HCT116 (cell line): Measurements from ENCODE around the gene VAMP7. TPM values are rescaled to one million over a fixed set of nuclear protein-coding genes. Genes with fewer than 3 reads are reported as not detected.

Experiments used
- ATAC-seq: fragments of 200-7000 bp; cut with Tn5 transposase; 2 replicates; pipeline ENCODE4 v1.9.1; 2020; ENCODE audit warnings: mild to moderate bottlenecking, moderate library complexity
- BruUV-seq: library from RNA; stranded (reverse); fragments of 400-500 nt; replicated peaks from 2 replicates; lab custom pipeline; 2021; lab: Mats Ljungman, UMichigan
- CTCF ChIA-PET: fragments of 300-600 bp; sonication (Branson Sonifier 250); formaldehyde crosslinking; loops from one replicate; lab custom pipeline; 2021; ENCODE audit warnings: antibody characterized with exemption; lab: Charles Lee
- POLR2A ChIA-PET: fragments of 300-600, 350-600 bp; sonication (Branson Sonifier 250); formaldehyde crosslinking; loops from one replicate; lab custom pipeline; 2021; ENCODE audit warnings: antibody characterized with exemption; lab: Charles Lee
- RAD21 ChIA-PET, 2 experiments: fragments of 300-600 bp; sonication (Branson Sonifier 250); formaldehyde crosslinking; loops; one replicate each; lab custom pipeline; 2023; ENCODE audit warnings: low total read pairs in 2 of 2; ENCODE audit not compliant: uncharacterized antibody in 2 of 2, unreplicated experiment in 2 of 2, low non-redundant PET in 1 of 2; lab: Charles Lee
- DNase-seq: peaks from one replicate; pipeline ENCODE4 v3.0.0-alpha.2; 2010; ENCODE audit warnings: low read depth, low spot score
- H2AFZ ChIP-seq: fragments of 200-600 bp; shearing (Covaris generic), sonication (generic); 2 replicates; pipeline ENCODE4 v1.6.1; 2017; ENCODE audit warnings: low read depth, mixed run types, mixed read lengths, antibody characterized with exemption, low read length; ENCODE audit not compliant: poor library complexity, severe bottlenecking
- H3K27ac ChIP-seq: 2 replicates; pipeline ENCODE4 v1.5.1; 2012; ENCODE audit warnings: low read depth, low read length
- H3K27me3 ChIP-seq: fragments of 200-600 bp; sonication (generic); 2 replicates; pipeline ENCODE4 v1.6.1; 2016; ENCODE audit warnings: mixed run types, low read length, mixed read lengths; ENCODE audit not compliant: insufficient read depth
- H3K36me3 ChIP-seq, 2 experiments: fragments of 200-500 bp in 1 of 2; fragments of 200-600 bp in 1 of 2; sonication (Bioruptor generic) in 1 of 2; sonication (generic) in 1 of 2; 2 replicates each; pipeline versions ENCODE4 v1.5.1 to v1.6.1; 2014 to 2016; ENCODE audit warnings: low read length in 2 of 2, inconsistent platforms in 1 of 2, mixed read lengths in 1 of 2, mixed run types in 1 of 2; ENCODE audit not compliant: insufficient read depth in 2 of 2, control insufficient read depth in 1 of 2
- H3K4me1 ChIP-seq, 2 experiments: fragments of 200-600 bp in 1 of 2; sonication (generic) in 1 of 2; 2 replicates each; pipeline versions ENCODE4 v1.5.1 to v1.6.1; 2012 to 2017; ENCODE audit warnings: low read length in 2 of 2, inconsistent platforms in 1 of 2, mild to moderate bottlenecking in 1 of 2, mixed read lengths in 1 of 2, mixed run types in 1 of 2, moderate library complexity in 1 of 2; ENCODE audit not compliant: insufficient read depth in 2 of 2, control insufficient read depth in 1 of 2
- H3K4me2 ChIP-seq: fragments of 200-600 bp; sonication (generic); 2 replicates; pipeline ENCODE4 v1.6.1; 2017; ENCODE audit warnings: mixed run types, low read length, mixed read lengths
- H3K4me3 ChIP-seq, 2 experiments: fragments of 200-600 bp in 1 of 2; sonication (generic) in 1 of 2; replicated peaks in 1 of 2; 2 replicates each; pipeline ENCODE4 v1.5.1; 2011 to 2016; ENCODE audit warnings: low read length in 2 of 2, control low read depth in 1 of 2, low read depth in 1 of 2, mild to moderate bottlenecking in 1 of 2, mixed read lengths in 1 of 2, mixed run types in 1 of 2
- H3K79me2 ChIP-seq: fragments of 200-600 bp; sonication (generic); 2 replicates; pipeline ENCODE4 v1.6.1; 2017; ENCODE audit warnings: mild to moderate bottlenecking, mixed run types, low read length, moderate library complexity, mixed read lengths; ENCODE audit not compliant: insufficient read depth
- H3K9ac ChIP-seq: fragments of 200-600 bp; sonication (generic); 2 replicates; pipeline ENCODE4 v1.6.1; 2016; ENCODE audit warnings: low read length, mixed read lengths
- H3K9me2 ChIP-seq: fragments of 200-600 bp; sonication (generic), shearing (Covaris generic); 2 replicates; pipeline ENCODE4 v1.6.1; 2017; ENCODE audit warnings: mixed run types, mild to moderate bottlenecking, moderate library complexity; ENCODE audit not compliant: insufficient read depth
- H3K9me3 ChIP-seq, 2 experiments: fragments of 200-500 bp in 1 of 2; fragments of 200-600 bp in 1 of 2; sonication (Bioruptor generic) in 1 of 2; sonication (generic) in 1 of 2; 2 replicates each; pipeline ENCODE4 v1.6.1; 2014 to 2017; ENCODE audit warnings: low read length in 2 of 2, mixed read lengths in 2 of 2, inconsistent platforms in 1 of 2, low read depth in 1 of 2, mild to moderate bottlenecking in 1 of 2, mixed run types in 1 of 2, moderate library complexity in 1 of 2; ENCODE audit not compliant: control insufficient read depth in 1 of 2, insufficient read depth in 1 of 2
- H4K20me1 ChIP-seq: fragments of 200-600 bp; sonication (generic), shearing (Covaris generic); 2 replicates; pipeline ENCODE4 v1.6.1; 2017; ENCODE audit warnings: mixed run types, mild to moderate bottlenecking, moderate library complexity; ENCODE audit not compliant: insufficient read depth
- CBX3 ChIP-seq: IDR thresholded peaks from 2 replicates; pipeline ENCODE4 v1.6.1; 2012; ENCODE audit warnings: low read depth
- CEBPB ChIP-seq: IDR thresholded peaks from 2 replicates; pipeline ENCODE4 v1.6.1; 2012; ENCODE audit warnings: low read depth
- EZH2 ChIP-seq: fragments of 200-600 bp; sonication (generic); IDR thresholded peaks from 2 replicates; pipeline ENCODE4 v1.6.1; 2017; ENCODE audit warnings: antibody characterized with exemption, mixed run types
- EZH2phosphoT487 ChIP-seq: fragments of 200-600 bp; IDR thresholded peaks from 2 replicates; pipeline ENCODE4 v1.6.1; 2018; ENCODE audit warnings: antibody characterized with exemption, borderline replicate concordance
- FOSL1 ChIP-seq: IDR thresholded peaks from 2 replicates; pipeline ENCODE4 v1.6.1; 2012; ENCODE audit warnings: low read depth
- JUND ChIP-seq: IDR thresholded peaks from 2 replicates; pipeline ENCODE4 v1.6.1; 2012
- MAX ChIP-seq: IDR thresholded peaks from 2 replicates; pipeline ENCODE4 v1.6.1; 2012
- POLR2A ChIP-seq: IDR thresholded peaks from 2 replicates; pipeline ENCODE4 v1.7.0; 2011; ENCODE audit warnings: borderline replicate concordance; ENCODE audit not compliant: insufficient read depth, insufficient read length; ENCODE audit errors: extremely low read depth
- POLR2AphosphoS5 ChIP-seq: IDR thresholded peaks from 2 replicates; pipeline ENCODE4 v1.6.1; 2011; ENCODE audit warnings: mild to moderate bottlenecking, low read depth, low read length, moderate library complexity
- SP1 ChIP-seq: IDR thresholded peaks from 2 replicates; pipeline ENCODE4 v1.6.1; 2012; ENCODE audit warnings: low read depth
- TCF7L2 ChIP-seq: IDR thresholded peaks from 2 replicates; pipeline ENCODE4 v1.7.0; 2011; ENCODE audit warnings: borderline replicate concordance, inconsistent platforms; ENCODE audit not compliant: insufficient read depth, insufficient read length; ENCODE audit errors: extremely low read depth
- intact Hi-C: fragments of 100-400 bp; cut with micrococcal nuclease; formaldehyde crosslinking; loops from 2 replicates; pipeline ENCODE4 v1.10.0; 2022
- total RNA-seq: library from RNA; stranded (reverse); gene quantifications from one replicate; pipeline ENCODE4 v1.2.1, GENCODE V29; 2021; ENCODE audit not compliant: unreplicated experiment
- TF ChIP-seq, protein P1 (sequence below): IDR thresholded peaks from 2 replicates; pipeline ENCODE4 v1.6.1; 2012
- TF ChIP-seq, protein P2 (sequence below): IDR thresholded peaks from 2 replicates; pipeline ENCODE4 v1.6.1; 2012; ENCODE audit warnings: low read depth

The VAMP7 gene
- total RNA-seq, 1 experiment from 2014 or later, result 32.8 TPM

- TF ChIP-seq TCF7L2, result no peak
- TF ChIP-seq, protein P1, sequence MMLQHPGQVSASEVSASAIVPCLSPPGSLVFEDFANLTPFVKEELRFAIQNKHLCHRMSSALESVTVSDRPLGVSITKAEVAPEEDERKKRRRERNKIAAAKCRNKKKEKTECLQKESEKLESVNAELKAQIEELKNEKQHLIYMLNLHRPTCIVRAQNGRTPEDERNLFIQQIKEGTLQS, result no peak
- TF ChIP-seq POLR2A, result no peak
- TF ChIP-seq, protein P2, sequence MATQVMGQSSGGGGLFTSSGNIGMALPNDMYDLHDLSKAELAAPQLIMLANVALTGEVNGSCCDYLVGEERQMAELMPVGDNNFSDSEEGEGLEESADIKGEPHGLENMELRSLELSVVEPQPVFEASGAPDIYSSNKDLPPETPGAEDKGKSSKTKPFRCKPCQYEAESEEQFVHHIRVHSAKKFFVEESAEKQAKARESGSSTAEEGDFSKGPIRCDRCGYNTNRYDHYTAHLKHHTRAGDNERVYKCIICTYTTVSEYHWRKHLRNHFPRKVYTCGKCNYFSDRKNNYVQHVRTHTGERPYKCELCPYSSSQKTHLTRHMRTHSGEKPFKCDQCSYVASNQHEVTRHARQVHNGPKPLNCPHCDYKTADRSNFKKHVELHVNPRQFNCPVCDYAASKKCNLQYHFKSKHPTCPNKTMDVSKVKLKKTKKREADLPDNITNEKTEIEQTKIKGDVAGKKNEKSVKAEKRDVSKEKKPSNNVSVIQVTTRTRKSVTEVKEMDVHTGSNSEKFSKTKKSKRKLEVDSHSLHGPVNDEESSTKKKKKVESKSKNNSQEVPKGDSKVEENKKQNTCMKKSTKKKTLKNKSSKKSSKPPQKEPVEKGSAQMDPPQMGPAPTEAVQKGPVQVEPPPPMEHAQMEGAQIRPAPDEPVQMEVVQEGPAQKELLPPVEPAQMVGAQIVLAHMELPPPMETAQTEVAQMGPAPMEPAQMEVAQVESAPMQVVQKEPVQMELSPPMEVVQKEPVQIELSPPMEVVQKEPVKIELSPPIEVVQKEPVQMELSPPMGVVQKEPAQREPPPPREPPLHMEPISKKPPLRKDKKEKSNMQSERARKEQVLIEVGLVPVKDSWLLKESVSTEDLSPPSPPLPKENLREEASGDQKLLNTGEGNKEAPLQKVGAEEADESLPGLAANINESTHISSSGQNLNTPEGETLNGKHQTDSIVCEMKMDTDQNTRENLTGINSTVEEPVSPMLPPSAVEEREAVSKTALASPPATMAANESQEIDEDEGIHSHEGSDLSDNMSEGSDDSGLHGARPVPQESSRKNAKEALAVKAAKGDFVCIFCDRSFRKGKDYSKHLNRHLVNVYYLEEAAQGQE, result no peak
- no peaks in the 10 kb centered on the region for H3K4me1 ChIP-seq
- H3K4me2 ChIP-seq, result no peak overlapping the region
- no peaks in the 10 kb centered on the region for H4K20me1 ChIP-seq
- no peaks in the 10 kb centered on the region for H3K27me3 ChIP-seq
- no TSS peak for BruUV-seq
- H3K9me3 ChIP-seq, result no peaks in the 10 kb centered on the region
- POLR2A ChIA-PET, result no interaction called here
- ATAC-seq (no peak), DNase-seq (no peak)
- no peak overlapping the region for H3K9ac ChIP-seq
- no peaks in the 10 kb centered on the region for H3K9me2 ChIP-seq
- no peak overlapping the region for H3K27ac ChIP-seq
- RAD21 ChIA-PET, result no interaction called here
- CTCF ChIA-PET, result no interaction called here
- intact Hi-C loops, result no loop called here
- no peak overlapping the region for H3K4me3 ChIP-seq
- H2AFZ ChIP-seq, result no peak overlapping the region
- no peaks in the 10 kb centered on the region for H3K36me3 ChIP-seq
- no peaks in the 10 kb centered on the region for H3K79me2 ChIP-seq
Measured at GRCh38 chrX:155874571-155875244, 6.4 kb upstream of the VAMP7 start.

- Histone ChIP-seq H4K20me1 (no peaks in the 10 kb centered on the region), H3K79me2 (peaks cover 1% of the 10 kb centered on the region), H3K4me2 (no peak overlapping the region), H3K4me3 (no peak overlapping the region), H3K9me3 (no peaks in the 10 kb centered on the region), H2AFZ (no peak overlapping the region), H3K36me3 (no peaks in the 10 kb centered on the region), H3K4me1 (peaks cover 0 to 6% of the 10 kb centered on the region in 2 experiments; a peak in 1 of 4 replicates), H3K9ac (no peak overlapping the region), H3K27ac (no peak overlapping the region), H3K27me3 (no peaks in the 10 kb centered on the region), H3K9me2 (no peaks in the 10 kb centered on the region)
- no peak for DNase-seq
- RAD21 ChIA-PET, result no interaction called here
- BruUV-seq, result no TSS peak
- POLR2A ChIA-PET, result no interaction called here
- intact Hi-C loops, result no loop called here
- CTCF ChIA-PET, result no interaction called here
- ATAC-seq, result no peak
- TF ChIP-seq MAX, result no peak
- no peak for TF ChIP-seq POLR2AphosphoS5
- no peak for TF ChIP-seq CBX3
- TF ChIP-seq POLR2A, result no peak
- no peak for TF ChIP-seq JUND
- TF ChIP-seq FOSL1, result no peak
- TF ChIP-seq, protein P2, result no peak
- TF ChIP-seq SP1, result no peak
- TF ChIP-seq EZH2phosphoT487, result no peak
- TF ChIP-seq CEBPB, result no peak
- TF ChIP-seq EZH2, result no peak
Measured at GRCh38 chrX:155876704-155877103, 4.4 kb upstream of the VAMP7 start.
